ENCODE results near the gene DIP2B. TPM values are rescaled to one million over a fixed set of nuclear protein-coding genes. Genes with fewer than 3 reads are reported as not detected.

Gene DIP2B
- total and polyA plus RNA-seq, 2 experiments from 2014 or later, result 5.6 to 17.9 TPM

DNA sequence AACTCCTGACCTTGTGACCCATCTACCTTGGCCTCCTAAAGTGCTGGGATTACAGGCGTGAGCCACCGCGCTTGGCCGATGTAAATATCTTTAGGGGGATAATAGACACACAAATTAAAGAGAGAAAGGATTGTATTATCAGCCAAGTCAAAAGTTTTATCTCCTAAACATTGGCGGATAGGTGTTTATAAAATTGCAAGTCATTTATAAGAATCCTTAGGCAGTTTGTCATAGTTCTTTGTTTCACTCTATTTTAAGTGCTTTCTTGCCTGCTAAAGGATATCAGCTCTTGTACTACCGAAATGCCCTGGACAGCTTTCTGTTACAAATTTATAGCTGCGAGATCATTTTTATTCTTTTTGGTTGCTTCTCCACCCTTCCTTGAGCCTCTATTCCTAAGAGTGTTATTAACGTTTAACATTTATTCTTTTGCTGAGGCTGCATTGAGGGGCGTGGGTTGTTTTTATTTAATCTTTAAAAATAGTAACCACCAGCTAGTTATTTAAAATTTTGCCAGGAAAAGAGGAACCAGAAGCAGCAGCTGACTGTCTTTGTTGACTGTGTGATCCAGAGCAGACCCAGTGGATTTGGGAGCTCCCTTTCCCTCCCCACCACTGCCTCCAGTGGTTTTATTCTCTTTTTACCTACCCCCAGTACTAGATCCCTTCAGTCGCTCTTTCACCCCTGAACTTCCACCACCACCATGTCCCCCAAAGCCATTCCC is 106.4 kb downstream of the DIP2B start:
- no peak for DNase-seq
- WGBS, 2 experiments (ENCODE audit: low coverage in 1 of 2, low lambda C conversion rate in 2 of 2, missing lambda C conversion rate in 2 of 2), result 68 to 71% methylated on average over 10 of the region's 10 CpGs
- Histone ChIP-seq H3K9me2 (ENCODE audit: insufficient read depth) (no peaks in the 10 kb centered on the region), H3K79me2 (ENCODE audit: insufficient read depth) (peaks cover 80% of the 10 kb centered on the region), H2AFZ (no peak overlapping the region), H3K9ac (no peak overlapping the region), H3K36me3 (ENCODE audit: low read depth) (no peaks in the 10 kb centered on the region), H3K27ac (no peak overlapping the region), H3K4me1 (ENCODE audit: insufficient read depth) (peaks cover 34% of the 10 kb centered on the region), H3K9me3 (ENCODE audit: low read depth) (no peaks in the 10 kb centered on the region), H3K4me3 (no peak overlapping the region), H4K20me1 (ENCODE audit: insufficient read depth) (no peaks in the 10 kb centered on the region), H3F3A (ENCODE audit: insufficient read depth) (peaks cover 27% of the 10 kb centered on the region), H3K27me3 (replicated peaks; ENCODE audit: insufficient read depth) (no peaks in the 10 kb centered on the region), H3K4me2 (ENCODE audit: unreplicated experiment) (no peak overlapping the region)
- in situ Hi-C loops (cut with MboI), result no loop called here
- TF ChIP-seq EZH2phosphoT487 (IDR thresholded peaks at IDR 0.05; ENCODE audit: insufficient read depth, low read depth) (no peak), EZH2 (IDR thresholded peaks at IDR 0.05; ENCODE audit: insufficient read depth, poor library complexity, severe bottlenecking) (no peak)

DNA sequence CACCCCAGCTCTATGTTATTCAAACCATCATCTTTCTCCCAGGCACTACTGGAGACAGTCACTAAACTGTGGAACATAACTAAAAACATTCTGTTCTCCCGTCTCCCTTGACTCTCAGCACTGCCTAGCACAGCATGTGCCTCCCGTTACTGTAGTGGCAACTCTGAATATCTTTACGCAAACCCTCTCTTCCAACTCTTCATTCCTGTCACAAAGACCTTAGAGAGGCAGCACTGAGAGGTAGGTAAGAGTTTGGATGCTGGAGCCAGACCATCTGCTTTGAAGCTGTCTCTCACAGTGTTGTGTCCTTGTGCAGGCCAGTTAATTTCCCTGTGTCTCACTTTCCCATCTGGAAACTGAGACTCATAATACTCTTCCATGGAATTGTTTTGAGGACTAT is 108.1 kb downstream of the DIP2B start:
- H4K20me1 ChIP-seq (ENCODE audit: insufficient read depth), result no peaks in the 10 kb centered on the region
- TF ChIP-seq EZH2phosphoT487 (IDR thresholded peaks at IDR 0.05; ENCODE audit: insufficient read depth, low read depth) (no peak), EZH2 (IDR thresholded peaks at IDR 0.05; ENCODE audit: insufficient read depth, poor library complexity, severe bottlenecking) (no peak)
- no peak overlapping the region for H3K4me3 ChIP-seq
- H3K4me1 ChIP-seq (ENCODE audit: insufficient read depth), result peaks cover 42% of the 10 kb centered on the region
- in situ Hi-C loops (cut with MboI), result no loop called here
- H3K9me3 ChIP-seq (ENCODE audit: low read depth), result no peaks in the 10 kb centered on the region
- H3K27me3 ChIP-seq (replicated peaks; ENCODE audit: insufficient read depth), result no peaks in the 10 kb centered on the region
- no peaks in the 10 kb centered on the region for H3K36me3 ChIP-seq (ENCODE audit: low read depth)
- H3K4me2 ChIP-seq (ENCODE audit: unreplicated experiment), result no peak overlapping the region
- H3K79me2 ChIP-seq (ENCODE audit: insufficient read depth), result peaks cover 71% of the 10 kb centered on the region
- no peak overlapping the region for H2AFZ ChIP-seq
- no peak overlapping the region for H3K9ac ChIP-seq
- no peak for DNase-seq
- peaks cover 39% of the 10 kb centered on the region for H3F3A ChIP-seq (ENCODE audit: insufficient read depth)
- WGBS, 2 experiments (ENCODE audit: low coverage in 1 of 2, low lambda C conversion rate in 2 of 2, missing lambda C conversion rate in 2 of 2), result 96 to 98% methylated on average over 3 of the region's 3 CpGs
- H3K27ac ChIP-seq, result no peak overlapping the region
- no peaks in the 10 kb centered on the region for H3K9me2 ChIP-seq (ENCODE audit: insufficient read depth)

DNA sequence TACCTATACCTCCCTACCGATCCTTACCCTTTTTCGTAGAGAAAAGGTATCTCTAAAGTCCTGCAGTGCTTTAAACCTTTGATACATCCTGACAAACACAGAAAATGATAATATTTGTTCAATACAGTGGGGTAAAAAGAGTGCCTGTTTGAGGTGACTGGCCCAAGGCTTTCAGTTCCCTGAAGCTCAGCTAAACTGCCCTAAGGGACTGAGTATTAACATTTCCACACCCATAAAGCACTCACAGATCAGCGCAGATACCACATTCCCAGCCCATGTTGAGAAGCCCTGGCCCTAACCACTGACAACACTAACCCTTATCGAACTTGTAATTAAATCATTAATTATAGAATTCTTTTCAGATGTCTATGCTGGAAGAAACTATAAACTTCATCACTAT is 108.7 kb downstream of the DIP2B start:
- Histone ChIP-seq H3K9ac (no peak overlapping the region), H2AFZ (no peak overlapping the region), H3K9me2 (ENCODE audit: insufficient read depth) (no peaks in the 10 kb centered on the region), H3K9me3 (ENCODE audit: low read depth) (no peaks in the 10 kb centered on the region), H3K4me3 (no peak overlapping the region), H3K27me3 (replicated peaks; ENCODE audit: insufficient read depth) (no peaks in the 10 kb centered on the region), H3K27ac (peak overlapping the region; percentile 32; the same call in 1 of the 2 replicates), H3K79me2 (ENCODE audit: insufficient read depth) (peaks cover 71% of the 10 kb centered on the region), H3K4me1 (ENCODE audit: insufficient read depth) (peaks cover 42% of the 10 kb centered on the region), H3K36me3 (ENCODE audit: low read depth) (no peaks in the 10 kb centered on the region), H4K20me1 (ENCODE audit: insufficient read depth) (no peaks in the 10 kb centered on the region), H3K4me2 (ENCODE audit: unreplicated experiment) (peak overlapping the region; percentile 11), H3F3A (ENCODE audit: insufficient read depth) (peaks cover 42% of the 10 kb centered on the region)
- DNase-seq, result no peak
- WGBS, 2 experiments (ENCODE audit: low coverage in 1 of 2, low lambda C conversion rate in 2 of 2, missing lambda C conversion rate in 2 of 2), result 76% methylated on average over 4 of the region's 4 CpGs
- in situ Hi-C loops (cut with MboI), result no loop called here
- TF ChIP-seq EZH2phosphoT487 (IDR thresholded peaks at IDR 0.05; ENCODE audit: insufficient read depth, low read depth) (no peak), EZH2 (IDR thresholded peaks at IDR 0.05; ENCODE audit: insufficient read depth, poor library complexity, severe bottlenecking) (no peak)

- no peaks in the 10 kb centered on the region for H3K36me3 ChIP-seq (ENCODE audit: low read depth)
- WGBS, 2 experiments (ENCODE audit: low coverage in 1 of 2, low lambda C conversion rate in 2 of 2, missing lambda C conversion rate in 2 of 2), result 61 to 66% methylated on average over 4 of the region's 4 CpGs
- no peak overlapping the region for H3K9ac ChIP-seq
- no peaks in the 10 kb centered on the region for H3K9me3 ChIP-seq (ENCODE audit: low read depth)
- H4K20me1 ChIP-seq (ENCODE audit: insufficient read depth), result no peaks in the 10 kb centered on the region
- peaks cover 71% of the 10 kb centered on the region for H3K79me2 ChIP-seq (ENCODE audit: insufficient read depth)
- in situ Hi-C loops (cut with MboI), result no loop called here
- H3K4me3 ChIP-seq, result no peak overlapping the region
- H2AFZ ChIP-seq, result no peak overlapping the region
- peak; percentile 56 for DNase-seq
- no peaks in the 10 kb centered on the region for H3K27me3 ChIP-seq (replicated peaks; ENCODE audit: insufficient read depth)
- peak overlapping the region; percentile 32 for H3K27ac ChIP-seq
- peak overlapping the region; percentile 11 for H3K4me2 ChIP-seq (ENCODE audit: unreplicated experiment)
- TF ChIP-seq EZH2 (IDR thresholded peaks at IDR 0.05; ENCODE audit: insufficient read depth, poor library complexity, severe bottlenecking), result no peak
- no peak for TF ChIP-seq EZH2phosphoT487 (IDR thresholded peaks at IDR 0.05; ENCODE audit: insufficient read depth, low read depth)
- peaks cover 42% of the 10 kb centered on the region for H3F3A ChIP-seq (ENCODE audit: insufficient read depth)
- H3K9me2 ChIP-seq (ENCODE audit: insufficient read depth), result no peaks in the 10 kb centered on the region
- H3K4me1 ChIP-seq (ENCODE audit: insufficient read depth), result peaks cover 47% of the 10 kb centered on the region
Measured at GRCh38 chr12:50614167-50614759, 109.5 kb downstream of the DIP2B start.

All from GM23248 (cell line).